Lower lobe of right lung (tissue), 2 donors: Measurements from ENCODE around the gene ABI2. TPM values are rescaled to one million over a fixed set of nuclear protein-coding genes. Genes with fewer than 3 reads are reported as not detected.
A peak's percentile ranks its signal among the peaks of the same experiment; 100 is the strongest.

Experiments used
- ATAC-seq, 2 donors: fragments of 200-7000 bp; cut with Tn5 transposase; one replicate each; pipeline ENCODE4 v1.9.1; 2020 to 2022; ENCODE audit warnings: mild to moderate bottlenecking in 2 of 2, moderate library complexity in 2 of 2
- DNase-seq: peaks from one replicate; pipeline ENCODE4 v3.0.0-alpha.2; 2020
- H3K27ac ChIP-seq: fragments of 200-600 bp; one replicate; pipeline ENCODE4 v1.8.0; 2022
- H3K27me3 ChIP-seq: fragments of 200-600 bp; one replicate; pipeline ENCODE4 v1.8.0; 2022; ENCODE audit warnings: low read depth
- H3K36me3 ChIP-seq: fragments of 200-600 bp; one replicate; pipeline ENCODE4 v1.8.0; 2022; ENCODE audit warnings: mild to moderate bottlenecking
- H3K4me1 ChIP-seq: fragments of 200-600 bp; one replicate; pipeline ENCODE4 v1.8.0; 2022
- H3K4me3 ChIP-seq: fragments of 200-600 bp; one replicate; pipeline ENCODE4 v1.8.0; 2022; ENCODE audit warnings: mild to moderate bottlenecking
- H3K9me3 ChIP-seq: fragments of 200-600 bp; one replicate; pipeline ENCODE4 v1.8.0; 2022
- CTCF ChIP-seq: fragments of 200-600 bp; IDR thresholded peaks from one replicate; pipeline ENCODE4 v1.8.0; 2022; ENCODE audit warnings: antibody characterized with exemption, mild to moderate bottlenecking
- intact Hi-C: fragments of 100-400 bp; cut with DNase I; formaldehyde crosslinking; loops from one replicate; pipeline ENCODE4 v1.11.0; 2022
- total RNA-seq: library from RNA; stranded (reverse); fragmentation: NEBNext Ultra II Directional; extraction: Animal tissue kit (Norgen Biotek cat#: 25700); gene quantifications from one replicate; pipeline ENCODE4 v1.2.1, GENCODE V29; 2021
- donor health status: DM: no; HTN: yes; CAD: no; lungs with severe emphysema.

The ABI2 gene
- total RNA-seq, 1 donor from 2014 or later, result 48.8 TPM

GRCh38 chr2:203484266-203485112 is 156.3 kb downstream of the ABI2 start:
- Histone ChIP-seq H3K27ac (no peak overlapping the region), H3K4me3 (no peak overlapping the region), H3K9me3 (no peaks in the 10 kb centered on the region), H3K36me3 (peaks cover 44% of the 10 kb centered on the region), H3K27me3 (no peaks in the 10 kb centered on the region), H3K4me1 (no peaks in the 10 kb centered on the region)
- TF ChIP-seq CTCF, result peak; percentile 62
- intact Hi-C loops, result no loop called here
- DNase-seq, result no peak
- peak; percentile 84 for ATAC-seq

GRCh38 chr2:203489531-203489930 is 161.3 kb downstream of the ABI2 start:
- Histone ChIP-seq H3K4me1 (no peaks in the 10 kb centered on the region), H3K27ac (no peak overlapping the region), H3K27me3 (no peaks in the 10 kb centered on the region), H3K4me3 (no peak overlapping the region), H3K36me3 (peaks cover 68% of the 10 kb centered on the region), H3K9me3 (no peaks in the 10 kb centered on the region)
- TF ChIP-seq CTCF, result no peak
- intact Hi-C loops, result no loop called here
- ATAC-seq (no peak), DNase-seq (no peak)

- no peak for ATAC-seq
- Histone ChIP-seq H3K27me3 (no peaks in the 10 kb centered on the region), H3K4me1 (no peaks in the 10 kb centered on the region), H3K9me3 (no peaks in the 10 kb centered on the region), H3K27ac (no peak overlapping the region), H3K36me3 (peaks cover 68% of the 10 kb centered on the region), H3K4me3 (no peak overlapping the region)
- DNase-seq, result no peak
- TF ChIP-seq CTCF, result no peak
- intact Hi-C loops, result no loop called here
Measured at GRCh38 chr2:203490391-203490790, 162.2 kb downstream of the ABI2 start.

GRCh38 chr2:203492965-203493364 is 164.8 kb downstream of the ABI2 start:
- Histone ChIP-seq H3K4me3 (no peak overlapping the region), H3K27ac (no peak overlapping the region), H3K9me3 (no peaks in the 10 kb centered on the region), H3K4me1 (peaks cover 2% of the 10 kb centered on the region), H3K36me3 (peaks cover 49% of the 10 kb centered on the region), H3K27me3 (no peaks in the 10 kb centered on the region)
- no peak for DNase-seq
- TF ChIP-seq CTCF, result no peak
- no peak for ATAC-seq
- intact Hi-C loops, result no loop called here

Other genes with a start within 250 kb of the ABI2 start
- gene CYP20A1, start 89.4 kb upstream of the ABI2 start, total RNA-seq, result 35.9 TPM
- 63.8 TPM for gene RAPH1, start 206.9 kb downstream of the ABI2 start, total RNA-seq